Stimulated activated CD4-positive, alpha-beta T cell treated with anti-CD3 and anti-CD28 coated beads, Interleukin-4, amount 100 ng/mL, for 24 hours (primary cell): ENCODE results near the gene PRM1.

ENCODE experiments used
- DNase-seq: peaks from one replicate; pipeline ENCODE4 v3.0.0-alpha.2; 2020

The PRM1 gene

GRCh38 chr16:11232852-11233726, 48.0 kb downstream of the PRM1 start:
- DNase-seq, result peak; percentile 89

GRCh38 chr16:11232302-11232851, 48.8 kb downstream of the PRM1 start:
- no peak for DNase-seq

GRCh38 chr16:11231367-11231970, 49.7 kb downstream of the PRM1 start:
- no peak for DNase-seq
